A549 (cell line): ENCODE data around the gene BRD1. TPM values are rescaled to one million over a fixed set of nuclear protein-coding genes. Genes with fewer than 3 reads are reported as not detected.

ENCODE experiments used
- ATAC-seq, 2 experiments: fragments of 200-7000 bp in 1 of 2; fragments of >200 bp in 1 of 2; cut with Nextera tagmentation in 1 of 2; cut with Tn5 transposase in 1 of 2; 3 replicates each; pipeline versions ENCODE4 v1.8.0 to v1.9.1; 2018 to 2020; ENCODE audit warnings: mild to moderate bottlenecking in 1 of 2, moderate library complexity in 1 of 2
- CTCF ChIA-PET: fragments of 300-600 bp; sonication (Branson Sonifier 250); formaldehyde crosslinking; extraction: SDS; loops from one replicate; lab custom pipeline; 2021; ENCODE audit warnings: antibody characterized with exemption, inconsistent platforms; lab: Yijun Ruan, JAX
- POLR2A ChIA-PET: fragments of 350-600 bp; formaldehyde crosslinking; extraction: SDS; loops from one replicate; lab custom pipeline; 2021; ENCODE audit warnings: antibody characterized with exemption, inconsistent platforms; lab: Yijun Ruan, JAX
- DNase-seq, 2 experiments: peaks; one replicate each; pipeline versions ENCODE4 v3.0.0 to v3.0.0-alpha.2; 2011 to 2016; ENCODE audit warnings: low read depth in 1 of 2, low spot score in 1 of 2
- FAIRE-seq: peaks from 2 replicates; lab custom pipeline; 2011; peaks lifted over from hg19 to GRCh38; lab: Jason Lieb, UNC
- H3K27ac ChIP-seq, 2 experiments: fragments of >200 bp; sonication (Bioruptor Twin); formaldehyde crosslinking; 3 replicates each; pipeline ENCODE4 v1.5.1; 2016 to 2017
- H3K4me1 ChIP-seq: fragments of >200 bp; sonication (Bioruptor Twin); formaldehyde crosslinking; 3 replicates; pipeline ENCODE4 v1.6.1; 2016
- H3K4me2 ChIP-seq: fragments of >200 bp; sonication (Bioruptor Twin); formaldehyde crosslinking; 3 replicates; pipeline ENCODE4 v1.6.1; 2016
- H3K4me3 ChIP-seq: fragments of >200 bp; sonication (Bioruptor Twin); formaldehyde crosslinking; 3 replicates; pipeline ENCODE4 v1.5.1; 2016
- H3K9me3 ChIP-seq: fragments of >200 bp; sonication (Bioruptor Twin); formaldehyde crosslinking; 3 replicates; pipeline ENCODE4 v1.6.1; 2016
- BHLHE40 ChIP-seq: IDR thresholded peaks from 2 replicates; pipeline ENCODE4 v1.6.1; 2012; ENCODE audit warnings: low read depth, low read length, inconsistent platforms
- CHD2 ChIP-seq: fragments of 150-350 bp; IDR thresholded peaks from 2 replicates; pipeline ENCODE4 v1.6.1; 2014; ENCODE audit warnings: low read length; ENCODE audit not compliant: partially characterized antibody
- CHD4 ChIP-seq: fragments of 200-600 bp; sonication (generic); IDR thresholded peaks from 2 replicates; pipeline ENCODE4 v1.6.1; 2016; ENCODE audit warnings: antibody characterized with exemption, mild to moderate bottlenecking, borderline replicate concordance
- CTCF ChIP-seq: fragments of >200 bp; sonication (Bioruptor Twin); formaldehyde crosslinking; IDR thresholded peaks from 3 replicates; pipeline ENCODE4 v1.5.1; 2016
- EHMT2 ChIP-seq: fragments of 200-600 bp; sonication (generic); IDR thresholded peaks from 2 replicates; pipeline ENCODE4 v1.6.1; 2016; ENCODE audit warnings: antibody characterized with exemption, low read depth, mild to moderate bottlenecking, moderate library complexity
- ESRRA ChIP-seq: fragments of 150-350 bp; IDR thresholded peaks from 2 replicates; pipeline ENCODE4 v1.6.1; 2014; ENCODE audit warnings: mild to moderate bottlenecking, low read length, borderline replicate concordance
- FOSB ChIP-seq: fragments of 250-450 bp; sonication (Bioruptor Pico); IDR thresholded peaks from 2 replicates; pipeline ENCODE4 v1.5.0; 2020; ENCODE audit warnings: mild to moderate bottlenecking, moderate library complexity
- FOXS1 ChIP-seq: fragments of 250-450 bp; sonication (Bioruptor Pico); IDR thresholded peaks from 2 replicates; pipeline ENCODE4 v1.5.0; 2020; ENCODE audit warnings: mild to moderate bottlenecking, moderate library complexity
- HEYL ChIP-seq: fragments of 250-450 bp; sonication (Bioruptor Pico); IDR thresholded peaks from 2 replicates; pipeline ENCODE4 v1.8.0; 2021; ENCODE audit warnings: mild to moderate bottlenecking, moderate library complexity
- HOXA7 ChIP-seq: fragments of 250-450 bp; sonication (Bioruptor Pico); IDR thresholded peaks from 2 replicates; pipeline ENCODE4 v1.5.0; 2020; ENCODE audit warnings: mild to moderate bottlenecking, moderate library complexity
- HOXB13 ChIP-seq: fragments of 250-450 bp; sonication (Bioruptor Pico); IDR thresholded peaks from 2 replicates; pipeline ENCODE4 v1.5.0; 2020; ENCODE audit warnings: low read depth, mild to moderate bottlenecking, moderate library complexity
- HOXB5 ChIP-seq: fragments of 250-450 bp; sonication (Bioruptor Pico); IDR thresholded peaks from 2 replicates; pipeline ENCODE4 v1.5.0; 2020; ENCODE audit warnings: mild to moderate bottlenecking, moderate library complexity
- JUNB ChIP-seq: fragments of >200 bp; sonication (Bioruptor Twin); formaldehyde crosslinking; IDR thresholded peaks from 2 replicates; pipeline ENCODE4 v1.6.1; 2016
- KDM1A ChIP-seq: fragments of 200-600 bp; sonication (generic); IDR thresholded peaks from 2 replicates; pipeline ENCODE4 v1.6.1; 2016; ENCODE audit warnings: low read depth, mild to moderate bottlenecking
- MAZ ChIP-seq: fragments of 150-350 bp; IDR thresholded peaks from 2 replicates; pipeline ENCODE4 v1.6.1; 2014; ENCODE audit warnings: antibody characterized with exemption, low read depth, low read length, borderline replicate concordance
- MYC ChIP-seq: IDR thresholded peaks from 2 replicates; pipeline ENCODE4 v1.6.1; 2012; ENCODE audit warnings: mild to moderate bottlenecking, inconsistent platforms, low read length, improper control_type of control experiment, borderline replicate concordance
- PBX3 ChIP-seq: IDR thresholded peaks from 2 replicates; pipeline ENCODE4 v1.6.1; 2012
- POLR2A ChIP-seq: IDR thresholded peaks from 2 replicates; pipeline ENCODE4 v1.6.1; 2012; ENCODE audit warnings: mild to moderate bottlenecking, low read length
- RCOR1 ChIP-seq: fragments of 150-350 bp; IDR thresholded peaks from 2 replicates; pipeline ENCODE4 v1.6.1; 2014; ENCODE audit warnings: antibody characterized with exemption, low read length, low read depth
- ZC3H11A ChIP-seq: fragments of 450-650 bp; IDR thresholded peaks from 2 replicates; pipeline ENCODE4 v1.6.1; 2014; ENCODE audit warnings: antibody characterized with exemption, mild to moderate bottlenecking
- WGBS: methylation state at CpG from one replicate; pipeline ENCODE4 v1.1.6; 2017; ENCODE audit errors: missing lambda C conversion rate; 5-methylcytosine and 5-hydroxymethylcytosine counted together
- polyA plus RNA-seq, 4 experiments: library from polyadenylated mRNA; depleted of rRNA in 3 of 4; stranded (reverse); fragments of >200 nt; fragmentation: RNase III in 1 of 4; extraction: RNeasy Plus Mini Kit Qiagen cat#74134 plus additional on column Dnase treatment in 1 of 4; gene quantifications; 2 replicates in 3 of 4; 3 replicates in 1 of 4; pipeline ENCODE4 v1.2.3, GENCODE V29; 2011 to 2017

Gene BRD1
- polyA plus RNA-seq, 2 of the 4 experiments (the other 2 are of a cell fraction), result 3.7 to 11.5 TPM

GRCh38 chr22:49845666-49846459, 18.2 kb upstream of the BRD1 start:
- Histone ChIP-seq H3K4me1 (no peaks in the 10 kb centered on the region), H3K4me2 (no peak overlapping the region), H3K27ac (no peak overlapping the region), H3K9me3 (no peaks in the 10 kb centered on the region), H3K4me3 (no peak overlapping the region)
- no peak for DNase-seq
- CTCF ChIA-PET, result no interaction called here
- no peak for FAIRE-seq
- POLR2A ChIA-PET, result no interaction called here
- ATAC-seq, result no peak; a peak in 1 of 6 replicates
- WGBS, result 65% methylated on average over 19 of the region's 19 CpGs
- TF ChIP-seq ESRRA, result no peak
- TF ChIP-seq HOXA7 (CRISPR knock-in tag), result no peak
- no peak for TF ChIP-seq HOXB13 (CRISPR knock-in tag)
- TF ChIP-seq MAZ, result no peak
- no peak for TF ChIP-seq ZC3H11A
- no peak for TF ChIP-seq CTCF
- TF ChIP-seq JUNB, result no peak
- no peak for TF ChIP-seq RCOR1
- TF ChIP-seq HEYL (CRISPR knock-in tag), result no peak
- TF ChIP-seq CHD4, result no peak
- TF ChIP-seq BHLHE40, result no peak
- no peak for TF ChIP-seq MYC
- TF ChIP-seq PBX3, result no peak

GRCh38 chr22:49845241-49845640, 17.6 kb upstream of the BRD1 start:
- DNase-seq, result no peak
- H3K4me3 ChIP-seq, result no peak overlapping the region
- no peak for FAIRE-seq
- no peak overlapping the region for H3K27ac ChIP-seq
- 84% methylated on average over 13 of the region's 16 CpGs for WGBS
- ATAC-seq, result no peak
- CTCF ChIA-PET, result no interaction called here
- no peak overlapping the region for H3K4me2 ChIP-seq
- H3K9me3 ChIP-seq, result no peaks in the 10 kb centered on the region
- TF ChIP-seq CHD2 (no peak), HOXB5 (CRISPR knock-in tag) (no peak), KDM1A (no peak), POLR2A (no peak), RCOR1 (no peak), CHD4 (no peak), FOXS1 (CRISPR knock-in tag) (no peak), HOXA7 (CRISPR knock-in tag) (no peak), HOXB13 (CRISPR knock-in tag) (no peak), FOSB (CRISPR knock-in tag) (no peak), EHMT2 (no peak)
- TF ChIP-seq, all 56 proteins: peak for 0
- H3K4me1 ChIP-seq, result no peaks in the 10 kb centered on the region
- POLR2A ChIA-PET, result no interaction called here
